ENCODE results near the gene PLEKHG5.

DNA sequence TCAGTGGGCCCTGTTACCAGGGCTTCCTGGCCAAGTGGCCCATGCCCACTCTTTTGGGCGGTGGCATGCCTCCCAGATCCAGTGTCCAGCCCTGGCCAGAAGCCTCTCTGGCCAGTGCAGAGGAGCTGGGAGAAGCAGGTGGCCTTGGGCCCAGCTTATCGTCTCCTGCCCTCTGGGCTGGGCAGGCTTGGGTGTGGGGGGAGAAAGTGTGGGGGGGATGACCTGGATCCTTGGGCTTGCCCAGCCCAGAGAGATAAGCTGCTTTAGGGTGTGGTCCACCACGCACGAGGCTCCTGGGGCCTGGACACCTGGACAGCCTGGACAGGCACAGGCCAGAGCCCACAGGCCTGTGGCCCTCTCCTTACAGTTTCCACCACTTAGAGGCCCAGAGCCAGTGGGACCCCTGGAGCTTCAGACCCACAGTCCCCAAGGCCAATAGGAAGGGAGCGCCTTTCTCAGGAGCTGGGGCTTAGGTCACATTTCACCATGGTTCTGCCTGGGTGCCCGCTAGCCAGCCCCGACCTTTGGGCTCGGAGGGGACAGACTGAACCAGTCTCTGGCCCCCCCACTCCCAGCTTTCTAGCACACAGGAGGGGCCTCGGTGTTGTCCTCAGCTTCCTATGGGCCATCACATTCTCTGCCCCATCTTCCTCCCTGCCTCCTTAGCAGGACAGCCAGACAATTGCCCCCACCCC lies 65.0 kb downstream of the PLEKHG5 start:
- TF ChIP-seq, protein P1, sequence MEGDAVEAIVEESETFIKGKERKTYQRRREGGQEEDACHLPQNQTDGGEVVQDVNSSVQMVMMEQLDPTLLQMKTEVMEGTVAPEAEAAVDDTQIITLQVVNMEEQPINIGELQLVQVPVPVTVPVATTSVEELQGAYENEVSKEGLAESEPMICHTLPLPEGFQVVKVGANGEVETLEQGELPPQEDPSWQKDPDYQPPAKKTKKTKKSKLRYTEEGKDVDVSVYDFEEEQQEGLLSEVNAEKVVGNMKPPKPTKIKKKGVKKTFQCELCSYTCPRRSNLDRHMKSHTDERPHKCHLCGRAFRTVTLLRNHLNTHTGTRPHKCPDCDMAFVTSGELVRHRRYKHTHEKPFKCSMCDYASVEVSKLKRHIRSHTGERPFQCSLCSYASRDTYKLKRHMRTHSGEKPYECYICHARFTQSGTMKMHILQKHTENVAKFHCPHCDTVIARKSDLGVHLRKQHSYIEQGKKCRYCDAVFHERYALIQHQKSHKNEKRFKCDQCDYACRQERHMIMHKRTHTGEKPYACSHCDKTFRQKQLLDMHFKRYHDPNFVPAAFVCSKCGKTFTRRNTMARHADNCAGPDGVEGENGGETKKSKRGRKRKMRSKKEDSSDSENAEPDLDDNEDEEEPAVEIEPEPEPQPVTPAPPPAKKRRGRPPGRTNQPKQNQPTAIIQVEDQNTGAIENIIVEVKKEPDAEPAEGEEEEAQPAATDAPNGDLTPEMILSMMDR (IDR thresholded peaks at IDR 0.05), result no peak
- TF ChIP-seq POLR2A (IDR thresholded peaks at IDR 0.05), result no peak

All from right lobe of liver (tissue), 4 donors.